SHP77 (cell line): ENCODE results near the gene UBL4A.
A peak's percentile ranks its signal among the peaks of the same experiment; 100 is the strongest.

Experiments used
- DNase-seq, 2 experiments: peaks; one replicate each; lab custom pipeline; 2025; lab: John Stamatoyannopoulos, UW

The UBL4A gene

DNA sequence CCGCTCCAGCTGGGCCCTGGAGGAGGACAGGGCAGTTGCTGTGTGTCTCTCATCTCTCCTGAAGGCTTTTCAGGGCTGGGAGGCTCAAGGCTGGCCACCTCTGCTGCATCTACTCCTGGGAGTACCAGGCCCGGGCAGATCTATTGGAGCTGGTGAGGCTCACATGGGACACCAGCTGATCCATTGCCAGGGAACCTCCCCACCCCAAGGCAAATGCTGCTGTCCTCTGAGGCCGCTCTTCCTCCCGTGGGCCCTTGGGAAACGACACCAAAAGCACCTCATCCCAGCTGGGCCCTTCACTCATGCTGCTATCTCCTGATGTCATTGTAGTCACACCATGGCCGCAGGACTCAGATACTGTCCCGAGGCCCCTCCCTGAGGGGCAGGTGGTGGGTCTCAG, 3.6 kb downstream of the UBL4A start:
- DNase-seq: no peak

DNA sequence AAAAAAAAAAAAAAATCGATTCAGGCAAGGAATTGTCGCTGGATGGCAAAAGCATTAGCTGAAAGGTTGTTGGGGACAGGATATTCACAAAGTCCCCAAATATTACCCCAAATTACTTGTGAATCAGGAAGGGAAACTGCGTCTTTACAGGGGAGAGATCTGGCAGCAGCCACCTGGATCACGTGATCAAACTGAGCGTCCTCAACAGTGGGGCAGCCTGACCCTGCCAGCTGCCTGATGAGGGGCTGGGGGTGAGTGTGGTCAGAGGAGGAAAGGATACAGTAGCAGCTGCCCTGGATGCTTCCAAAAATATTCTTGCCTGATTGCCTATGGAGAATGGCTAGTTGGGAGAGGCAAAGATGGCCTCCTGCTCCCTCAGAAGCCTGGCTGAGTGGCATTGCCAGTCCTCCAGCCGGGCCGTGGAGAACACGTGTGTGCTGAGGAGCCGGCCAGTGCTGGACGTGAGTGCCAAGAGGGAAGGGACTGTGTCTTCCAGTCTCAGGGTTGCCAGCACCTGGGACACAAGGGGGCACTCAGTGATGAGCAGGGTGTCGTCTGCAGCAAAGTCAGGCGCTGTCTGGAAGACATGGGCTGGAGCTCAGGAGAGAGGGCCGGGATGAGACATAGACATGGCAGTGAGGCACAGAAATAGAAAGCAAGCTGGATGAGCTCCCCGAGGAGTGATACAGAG, 4.4 kb downstream of the UBL4A start:
- no peak for DNase-seq

DNA sequence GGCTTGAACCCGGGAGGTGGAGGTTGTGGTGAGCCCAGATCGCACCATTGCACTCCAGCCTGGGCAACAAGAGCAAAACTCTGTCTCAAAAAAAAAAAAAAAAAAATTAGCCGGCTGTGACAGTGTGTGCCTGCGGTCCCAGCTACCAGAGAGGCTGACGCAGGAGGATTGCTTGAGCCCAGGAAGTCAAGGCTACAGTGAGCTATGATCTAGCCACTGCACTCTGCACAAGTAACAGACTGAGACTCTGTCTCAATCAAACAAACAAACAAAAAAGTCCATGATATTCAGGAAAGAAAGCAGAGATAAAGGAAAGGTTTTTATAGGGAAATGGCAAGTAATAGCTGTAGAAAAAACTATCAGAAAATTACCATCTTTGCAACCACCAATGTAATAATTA, 5.2 kb downstream of the UBL4A start:
- no peak for DNase-seq

DNA sequence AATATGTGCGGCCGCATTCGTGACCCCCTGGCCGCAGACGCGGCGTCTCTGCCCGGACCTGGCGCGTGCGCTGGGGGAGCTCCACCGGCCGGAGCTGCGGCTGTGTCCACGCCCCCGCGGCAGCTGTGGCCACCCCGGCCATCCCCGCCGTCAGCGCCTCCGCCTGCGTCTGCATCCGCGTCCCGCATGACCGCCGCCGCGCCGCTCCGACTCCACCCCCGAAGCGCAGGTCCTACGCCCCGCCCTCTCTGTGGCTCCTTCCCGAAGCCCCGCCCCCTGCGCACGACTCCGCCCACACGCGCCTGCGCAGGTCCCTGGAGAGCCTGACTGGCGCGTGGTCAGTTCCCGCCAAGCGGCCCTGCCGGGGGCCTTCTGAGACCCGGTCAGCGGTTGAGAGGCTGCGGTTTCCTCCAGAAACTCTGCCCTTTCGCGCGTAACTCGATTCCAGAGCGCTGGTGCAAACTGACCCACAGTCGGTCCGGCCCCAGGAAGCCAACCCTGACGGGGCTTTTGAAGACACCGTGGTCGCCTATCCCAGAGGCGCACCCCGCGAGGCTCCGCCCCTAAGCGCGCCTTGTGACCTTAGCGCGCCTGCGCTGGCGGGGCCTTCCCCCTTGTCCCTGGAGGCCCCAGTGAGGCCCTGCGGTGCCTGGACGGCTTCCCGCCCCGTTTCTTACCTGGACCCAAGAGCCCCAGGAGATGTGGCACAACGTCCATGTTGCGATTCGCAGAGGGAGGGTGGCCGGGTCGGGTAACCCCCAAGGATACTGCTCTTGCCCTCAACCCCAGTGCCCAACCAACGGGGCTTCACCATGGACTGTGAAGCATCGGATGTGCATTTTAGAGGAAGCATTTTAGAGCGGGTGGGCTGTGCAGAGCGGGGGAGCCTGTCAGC, 7.4 kb downstream of the UBL4A start, which contains the start of gene LAGE3:
TSS of gene LAGE3 (minus strand) at position 554 of the 895 bp plus-strand sequence. CDS start at position 188, 366 bp downstream.
- peak; percentile 82 to 85 for DNase-seq

DNA sequence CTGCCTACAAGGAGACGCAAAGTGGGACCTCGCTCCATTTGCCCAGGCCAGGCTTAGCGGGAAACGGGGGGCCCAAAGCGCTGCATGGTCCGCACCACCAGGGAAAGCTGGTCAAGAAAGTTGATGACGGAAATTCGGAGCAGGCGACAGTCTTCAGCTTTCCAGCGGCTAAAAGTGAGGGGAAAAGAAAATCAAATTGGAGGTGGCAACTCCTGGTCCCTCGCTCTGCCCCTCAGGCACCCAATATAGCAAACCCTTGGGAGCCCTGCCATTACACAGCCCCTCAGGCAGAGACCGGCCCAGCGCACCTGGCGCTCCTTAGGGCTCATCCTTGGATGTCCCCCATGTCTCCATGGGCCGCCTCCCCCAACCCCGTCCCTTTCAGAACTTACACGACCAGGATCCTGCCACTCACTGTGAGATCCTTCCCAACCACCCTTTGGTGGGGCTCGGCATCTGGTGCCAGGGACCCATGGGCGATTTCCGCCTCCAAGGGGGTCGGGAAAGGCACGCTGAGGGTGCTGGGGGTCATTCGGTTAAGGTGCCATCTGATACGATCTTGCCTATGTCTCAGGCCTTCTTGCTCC, 8.4 kb downstream of the UBL4A start:
- no peak for DNase-seq

DNA sequence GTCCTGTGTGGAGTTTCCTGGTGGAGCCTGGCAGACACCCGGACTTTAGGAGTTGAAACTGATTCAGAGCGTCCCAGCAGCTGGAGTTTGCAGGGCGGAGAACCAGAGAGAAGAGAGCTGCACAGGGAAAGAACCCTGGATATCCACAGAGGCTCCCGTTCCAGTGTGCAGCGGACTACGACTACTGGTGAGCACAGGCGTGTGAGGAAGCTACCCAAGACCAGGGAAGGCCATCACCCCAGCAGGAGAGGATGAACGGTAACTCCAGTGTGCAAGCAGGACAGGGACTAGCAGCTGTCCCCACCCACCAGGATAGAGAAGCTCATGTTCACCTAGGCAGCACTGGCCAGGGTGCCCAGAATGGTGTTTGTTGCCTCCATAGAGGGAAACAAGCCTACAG, 9.6 kb downstream of the UBL4A start:
- no peak for DNase-seq

DNA sequence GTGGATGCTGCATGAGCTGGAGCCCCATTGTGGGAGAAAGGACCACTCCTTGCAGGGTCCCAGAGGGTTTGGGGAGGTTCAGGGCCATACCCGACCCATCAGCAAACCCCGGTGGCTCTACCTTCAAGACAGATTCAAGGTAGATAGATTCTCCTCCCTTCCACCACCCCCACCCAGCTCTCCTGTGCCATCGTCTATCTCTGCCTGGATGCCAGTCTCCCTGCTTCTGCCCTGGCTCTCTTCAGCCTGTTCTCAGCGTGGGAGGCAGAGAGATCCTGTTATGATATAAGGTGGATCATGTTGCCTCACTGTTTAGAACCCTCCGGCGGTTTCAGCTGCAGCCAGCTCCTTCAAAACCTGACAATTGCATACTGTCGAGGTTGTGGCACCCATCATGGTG, 12.7 kb downstream of the UBL4A start:
- DNase-seq: no peak

DNA sequence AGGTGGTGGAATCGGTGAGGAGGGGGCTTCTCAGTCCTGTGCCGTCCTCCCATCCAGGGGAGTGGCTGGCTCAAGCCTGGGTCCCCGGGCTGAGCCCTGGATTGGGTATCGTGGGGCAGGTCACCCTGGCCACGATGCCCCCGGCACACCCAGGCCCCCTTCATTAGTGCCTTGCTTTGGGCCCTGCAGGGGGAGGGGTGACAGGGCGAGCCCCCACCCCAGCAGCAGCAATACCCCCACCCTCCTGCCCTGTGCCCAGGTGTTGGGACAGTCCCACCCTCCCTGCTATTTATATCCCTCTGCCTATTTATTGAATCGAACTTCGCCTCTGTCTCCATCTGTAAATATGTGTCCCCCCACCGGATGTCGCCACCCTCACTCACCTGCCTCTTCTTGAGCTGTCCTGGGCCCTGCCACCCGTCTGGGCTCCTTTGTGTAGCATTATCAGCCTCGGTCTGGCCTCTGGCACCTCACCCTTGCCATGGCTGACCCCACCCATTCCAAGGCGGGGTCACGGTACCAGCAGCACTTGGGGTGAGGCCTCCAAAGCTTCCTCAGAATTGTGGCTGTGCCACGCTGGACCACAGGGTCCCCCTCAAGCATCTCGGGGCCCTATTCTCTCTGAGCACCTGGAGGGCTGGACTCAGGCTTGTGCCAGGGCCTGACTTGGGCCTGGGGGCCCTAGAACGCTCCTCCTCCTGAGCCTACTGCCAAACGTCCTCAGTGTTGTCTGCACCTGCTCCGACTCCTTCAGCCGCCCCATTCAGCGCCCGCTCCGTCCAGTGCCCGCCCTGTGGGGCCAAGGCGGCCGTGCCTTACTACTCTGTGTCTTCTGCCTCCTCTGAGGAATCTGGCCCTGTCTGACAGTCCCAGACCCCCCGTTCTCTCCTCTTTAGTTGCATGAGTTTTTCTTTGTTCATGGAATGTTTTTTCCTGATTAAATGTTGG, 13.5 kb downstream of the UBL4A start:
- DNase-seq: no peak

DNA sequence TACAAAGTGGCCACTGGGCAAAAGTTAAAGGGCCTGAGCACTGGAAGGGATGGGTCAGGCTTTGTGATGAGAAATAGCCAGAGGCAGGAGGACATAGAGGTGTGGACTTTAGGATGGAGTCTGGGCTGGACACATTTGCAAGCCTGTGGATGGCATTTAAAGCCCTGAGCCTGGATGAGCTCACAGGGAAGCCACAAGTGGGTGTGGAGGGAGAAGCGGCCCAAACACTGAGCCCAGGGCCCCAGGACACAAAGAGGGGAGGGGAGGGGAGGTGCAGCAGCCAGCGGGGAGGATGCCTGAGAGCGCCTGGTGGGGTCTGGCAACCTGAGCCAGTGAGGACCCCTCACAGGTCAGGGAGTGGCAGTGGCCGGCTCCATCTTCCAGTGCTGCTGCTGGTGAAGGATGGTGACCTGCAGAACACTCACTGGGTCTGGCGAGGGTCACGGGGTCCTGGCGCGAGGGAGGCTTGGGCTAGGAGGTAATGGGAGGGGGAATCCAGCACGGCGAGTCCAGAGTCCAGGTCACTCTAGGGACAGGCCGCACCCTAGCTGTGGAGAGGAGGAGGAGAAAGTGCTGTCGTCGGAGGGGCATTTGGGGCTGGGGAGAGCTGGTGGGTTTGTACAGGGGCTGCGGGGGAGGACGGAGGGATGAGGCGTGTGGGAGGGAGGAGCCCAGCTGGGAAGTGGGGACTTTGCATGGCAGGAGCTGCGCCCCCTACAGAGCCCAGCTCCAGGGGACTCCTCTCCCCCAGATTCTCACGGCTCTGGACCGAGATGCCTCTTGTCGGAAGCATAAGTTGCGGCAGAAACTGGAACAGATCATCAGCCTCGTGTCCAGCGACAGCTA, 14.4 kb downstream of the UBL4A start:
- no peak for DNase-seq

DNA sequence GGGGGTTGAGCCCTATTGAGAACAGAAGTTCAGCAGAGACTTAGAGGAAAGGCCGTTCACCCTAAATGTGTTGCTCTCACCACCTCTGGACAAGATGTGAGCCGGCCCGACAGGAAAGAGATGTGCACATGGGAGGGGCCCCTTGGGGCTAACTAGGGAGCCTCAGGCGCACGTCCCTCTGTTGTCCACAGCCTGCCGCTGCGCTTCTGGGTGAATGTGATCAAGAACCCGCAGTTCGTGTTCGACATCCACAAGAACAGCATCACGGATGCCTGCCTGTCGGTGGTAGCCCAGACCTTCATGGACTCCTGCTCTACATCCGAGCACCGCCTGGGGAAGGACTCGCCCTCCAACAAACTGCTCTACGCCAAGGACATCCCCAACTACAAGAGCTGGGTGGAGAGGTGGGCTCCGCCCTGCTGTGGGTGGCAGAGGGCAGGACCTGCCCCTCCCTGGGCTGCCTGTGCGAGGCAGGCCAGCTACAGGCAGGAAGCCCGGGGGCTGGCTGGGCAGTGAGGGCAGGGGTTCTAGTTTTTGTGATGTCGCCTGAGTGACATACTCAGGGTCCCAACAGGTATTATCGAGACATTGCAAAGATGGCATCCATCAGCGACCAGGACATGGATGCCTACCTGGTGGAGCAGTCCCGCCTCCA, 15.4 kb downstream of the UBL4A start:
- DNase-seq: no peak

DNA sequence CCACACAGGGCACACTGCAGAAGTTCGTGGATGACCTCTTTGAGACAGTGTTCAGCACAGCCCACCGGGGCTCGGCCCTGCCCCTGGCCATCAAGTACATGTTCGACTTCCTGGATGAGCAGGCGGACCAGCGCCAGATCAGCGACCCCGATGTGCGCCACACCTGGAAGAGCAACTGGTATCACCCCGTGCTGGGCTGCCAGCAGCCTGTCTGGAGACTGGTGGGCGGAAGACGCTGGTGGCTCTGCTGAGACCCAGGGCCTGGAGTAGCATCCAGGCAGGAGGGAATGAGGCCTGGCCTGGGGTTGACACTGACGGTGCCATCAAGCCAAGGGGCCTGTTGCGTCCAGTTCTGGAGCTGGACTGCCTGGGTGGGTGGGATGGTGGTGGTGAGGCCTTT, 16.0 kb downstream of the UBL4A start:
- DNase-seq: no peak

DNA sequence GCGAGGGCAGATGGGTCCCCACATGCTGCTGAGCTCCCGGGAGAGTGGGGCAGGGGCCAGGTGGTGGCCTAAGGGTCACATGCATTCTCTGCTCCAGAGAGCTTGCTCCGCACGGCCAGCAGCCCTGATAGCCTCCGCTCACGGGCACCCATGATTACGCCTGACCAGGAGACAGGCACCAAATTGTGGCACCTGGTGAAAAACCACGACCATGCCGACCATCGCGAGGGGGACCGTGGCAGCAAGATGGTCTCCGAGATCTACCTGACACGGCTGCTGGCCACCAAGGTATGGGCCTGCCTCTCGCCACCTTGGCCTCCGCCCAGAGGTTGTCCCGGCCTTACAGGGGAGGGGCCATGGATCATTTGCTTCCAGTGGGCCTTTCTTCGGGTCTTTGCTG, 16.5 kb downstream of the UBL4A start:
- DNase-seq: no peak

DNA sequence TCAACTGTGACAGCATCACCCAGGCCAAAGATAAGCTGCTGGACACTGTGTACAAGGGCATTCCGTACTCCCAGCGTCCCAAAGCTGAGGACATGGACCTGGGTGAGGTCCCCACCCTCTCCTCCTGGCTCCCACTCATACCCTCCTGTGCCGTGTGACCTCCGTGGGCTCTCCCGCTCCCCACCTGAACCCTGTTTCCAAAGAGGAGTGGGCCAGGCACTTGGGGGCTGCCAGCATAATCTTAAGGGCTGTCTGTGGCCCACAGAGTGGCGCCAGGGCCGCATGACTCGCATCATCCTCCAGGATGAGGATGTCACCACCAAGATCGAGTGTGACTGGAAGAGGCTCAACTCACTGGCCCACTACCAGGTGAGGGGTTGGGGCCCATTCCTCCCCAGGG, 17.3 kb downstream of the UBL4A start:
- no peak for DNase-seq

DNA sequence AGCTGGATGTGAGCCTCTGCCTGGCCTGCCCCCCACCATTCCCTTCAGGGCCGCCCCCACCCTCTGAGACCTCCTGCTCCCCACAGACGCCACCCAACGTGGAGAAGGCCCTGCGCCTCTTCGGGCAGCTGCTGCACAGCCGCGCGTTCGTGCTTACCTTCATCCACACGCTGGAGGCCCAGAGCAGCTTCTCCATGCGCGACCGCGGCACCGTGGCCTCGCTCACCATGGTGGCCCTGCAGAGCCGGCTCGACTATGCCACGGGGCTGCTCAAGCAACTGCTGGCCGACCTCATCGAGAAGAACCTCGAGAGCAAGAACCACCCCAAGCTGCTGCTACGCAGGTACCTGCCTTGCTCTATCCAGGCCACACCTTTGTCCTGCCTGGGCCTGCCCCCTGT, 18.2 kb downstream of the UBL4A start:
- no peak for DNase-seq

DNA sequence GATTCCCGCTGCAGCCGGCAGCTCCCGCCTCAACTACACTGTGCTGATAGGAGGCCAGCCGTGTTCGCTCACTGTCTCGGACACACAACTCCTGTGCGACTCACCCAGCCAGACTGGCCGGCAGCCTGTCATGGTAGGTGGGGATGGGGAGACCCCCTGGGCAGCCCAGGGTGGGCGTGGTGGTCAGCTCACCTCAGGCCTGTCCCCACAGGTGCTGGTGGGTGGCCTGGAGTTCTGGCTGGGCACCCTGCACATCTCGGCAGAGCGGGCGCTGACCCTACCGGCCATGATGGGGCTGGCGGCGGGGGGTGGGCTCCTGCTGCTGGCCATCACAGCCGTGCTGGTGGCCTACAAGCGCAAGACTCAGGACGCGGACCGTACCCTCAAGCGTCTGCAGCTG, 18.9 kb downstream of the UBL4A start:
- no peak for DNase-seq

DNA sequence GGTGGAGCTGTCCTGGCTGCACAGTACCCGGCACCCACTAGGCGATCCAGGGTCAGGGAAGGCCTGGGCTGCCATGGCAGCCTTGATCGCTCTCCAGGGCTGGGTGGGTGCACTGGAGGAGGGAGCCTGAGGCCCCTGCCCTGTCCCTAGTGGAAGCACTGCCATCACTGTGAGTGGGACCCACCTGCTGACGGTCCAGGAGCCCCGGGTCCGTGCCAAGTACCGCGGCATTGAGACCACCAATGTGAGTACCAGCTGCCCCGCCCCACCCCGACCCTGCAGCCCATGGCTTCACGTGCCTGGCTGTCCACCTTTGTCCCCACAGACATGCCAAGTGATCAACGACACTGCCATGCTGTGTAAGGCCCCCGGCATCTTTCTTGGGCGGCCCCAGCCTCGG, 19.5 kb downstream of the UBL4A start:
- DNase-seq: no peak

DNA sequence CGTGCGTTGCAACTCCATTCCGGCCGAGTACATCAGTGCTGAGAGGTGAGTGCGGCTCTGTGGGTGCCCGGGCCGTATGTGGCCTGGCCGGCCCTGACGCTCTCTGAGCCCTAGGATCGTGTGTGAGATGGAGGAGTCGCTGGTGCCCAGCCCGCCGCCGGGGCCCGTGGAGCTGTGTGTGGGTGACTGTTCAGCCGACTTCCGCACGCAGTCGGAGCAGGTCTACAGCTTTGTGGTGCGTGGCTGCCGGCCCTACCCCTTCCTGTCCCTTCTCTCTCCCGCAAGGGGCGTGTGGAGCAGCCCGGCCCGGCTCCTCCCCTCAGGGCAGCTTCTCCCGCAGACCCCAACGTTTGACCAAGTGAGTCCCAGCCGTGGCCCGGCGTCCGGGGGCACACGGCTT, 20.4 kb downstream of the UBL4A start:
- no peak for DNase-seq

DNA sequence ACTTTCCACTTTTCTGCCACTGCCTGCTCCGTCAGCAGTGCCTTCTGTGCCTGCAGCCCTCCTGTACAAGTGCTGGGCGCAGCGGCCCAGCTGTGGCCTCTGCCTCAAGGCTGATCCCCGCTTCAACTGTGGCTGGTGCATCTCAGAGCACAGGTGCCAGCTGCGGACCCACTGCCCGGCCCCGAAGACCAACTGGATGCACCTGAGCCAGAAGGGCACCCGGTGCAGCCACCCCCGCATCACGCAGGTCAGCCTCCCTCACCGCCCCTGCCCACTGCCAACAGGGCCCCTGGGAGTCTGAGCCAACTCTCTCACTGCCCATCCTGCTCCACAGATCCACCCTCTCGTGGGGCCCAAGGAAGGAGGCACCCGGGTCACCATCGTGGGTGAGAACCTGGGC, 20.8 kb downstream of the UBL4A start:
- DNase-seq: no peak

DNA sequence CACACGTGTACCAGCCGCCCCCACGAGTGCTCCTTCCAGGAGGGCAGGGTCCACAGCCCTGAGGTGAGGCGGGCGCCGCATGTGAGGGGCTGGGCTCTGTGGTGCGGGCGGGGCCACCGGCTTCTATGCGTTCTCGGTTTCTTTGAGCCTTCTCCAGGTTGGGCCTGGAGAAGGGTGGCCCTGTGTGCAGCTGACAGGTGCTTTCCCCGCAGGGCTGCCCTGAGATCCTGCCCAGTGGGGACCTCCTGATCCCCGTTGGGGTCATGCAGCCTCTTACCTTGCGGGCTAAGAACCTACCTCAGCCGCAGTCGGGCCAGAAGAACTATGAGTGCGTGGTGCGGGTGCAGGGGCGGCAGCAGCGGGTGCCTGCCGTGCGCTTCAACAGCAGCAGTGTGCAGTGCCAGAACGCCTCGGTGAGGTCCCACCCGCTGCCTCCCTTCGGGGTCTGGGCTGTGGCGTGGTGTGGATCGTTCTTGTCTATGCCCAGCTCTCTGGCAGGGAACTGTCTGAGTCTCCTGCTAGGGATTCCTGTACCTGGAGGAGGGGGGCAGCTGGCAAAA, 21.5 kb downstream of the UBL4A start:
- no peak for DNase-seq

DNA sequence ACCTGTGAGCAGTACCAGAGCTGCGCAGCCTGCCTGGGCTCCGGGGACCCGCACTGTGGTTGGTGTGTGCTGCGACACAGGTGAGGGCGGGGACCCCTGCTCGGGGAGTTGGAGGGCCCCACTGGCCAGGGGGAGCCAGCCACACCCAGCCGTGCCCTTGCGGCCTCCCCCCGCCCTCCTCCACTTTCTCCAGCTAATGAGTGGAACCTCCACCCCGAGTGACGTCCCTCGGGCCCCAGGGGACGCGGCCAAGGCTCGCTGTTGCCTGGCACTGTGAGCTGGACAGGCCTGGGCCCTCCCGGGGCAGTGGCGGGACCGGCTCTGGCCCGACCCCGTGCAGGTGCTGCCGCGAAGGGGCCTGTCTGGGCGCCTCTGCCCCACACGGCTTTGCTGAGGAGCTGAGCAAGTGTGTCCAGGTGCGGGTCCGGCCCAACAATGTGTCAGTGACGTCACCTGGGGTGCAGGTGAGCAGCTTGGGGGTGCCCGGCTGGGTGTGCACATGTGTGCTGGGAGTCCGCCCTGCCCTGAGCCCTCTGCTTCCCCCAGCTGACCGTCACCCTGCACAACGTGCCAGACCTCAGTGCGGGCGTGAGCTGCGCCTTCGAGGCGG, 22.7 kb downstream of the UBL4A start:
- DNase-seq: no peak
